HG03565 (cell line): ENCODE measurements around the gene KRT85.

ENCODE experiments used
- ATAC-seq: cut with Tn5 transposase; IDR thresholded peaks from one replicate; pipeline ENCODE4 v1.9.1; 2021; ENCODE audit warnings: mild to moderate bottlenecking, moderate library complexity; ENCODE audit not compliant: unreplicated experiment

Gene KRT85

GRCh38 chr12:52395761-52396434 lies 28.6 kb upstream of the KRT85 start:
- ATAC-seq, result no peak

- no peak for ATAC-seq
Measured at GRCh38 chr12:52394836-52395405, 27.6 kb upstream of the KRT85 start.

DNA sequence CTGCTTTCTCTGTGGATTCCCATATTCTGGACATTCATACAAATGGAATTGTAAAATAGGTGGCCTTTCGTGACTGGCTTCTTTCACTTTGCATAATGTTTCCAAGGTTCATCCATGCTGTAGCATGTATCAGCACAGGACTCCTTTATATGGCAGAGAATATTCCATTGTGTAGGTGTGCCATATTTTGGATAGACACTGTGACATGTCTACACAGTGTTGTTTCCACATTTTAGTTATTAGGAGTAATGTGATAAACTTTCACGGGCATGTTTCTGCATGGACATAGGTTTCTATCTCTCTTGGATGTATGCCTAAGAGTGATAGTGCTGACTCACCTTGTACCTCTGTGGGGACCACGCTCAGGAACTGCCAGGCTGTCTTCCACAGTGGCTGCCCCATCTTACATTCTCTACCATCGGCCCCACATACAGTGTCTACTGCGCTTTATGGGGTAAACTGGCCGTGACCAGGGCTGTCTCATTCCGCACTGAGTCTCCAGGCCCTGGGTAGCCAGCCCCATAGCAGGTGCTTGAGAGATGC lies 25.3 kb upstream of the KRT85 start:
- ATAC-seq, result no peak

DNA sequence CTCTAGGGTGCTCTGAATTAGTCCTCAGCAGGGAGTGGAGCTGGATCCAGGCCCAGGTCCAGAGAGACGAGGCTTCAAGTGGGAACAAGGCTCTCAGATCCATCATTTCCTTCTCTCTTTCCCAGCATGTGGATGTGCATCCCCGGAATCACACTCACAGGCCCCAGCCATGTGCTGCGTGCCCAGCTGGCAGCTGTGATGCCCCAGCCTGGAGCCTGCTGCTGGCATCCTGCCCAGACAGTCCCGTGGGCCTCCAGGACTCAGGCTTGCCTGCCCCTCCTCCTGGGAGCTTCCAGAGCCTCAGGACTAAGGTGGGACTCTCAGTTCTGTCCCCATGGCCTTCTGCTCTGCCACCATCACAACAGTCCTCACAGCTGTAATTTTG lies 24.3 kb upstream of the KRT85 start:
- no peak for ATAC-seq

DNA sequence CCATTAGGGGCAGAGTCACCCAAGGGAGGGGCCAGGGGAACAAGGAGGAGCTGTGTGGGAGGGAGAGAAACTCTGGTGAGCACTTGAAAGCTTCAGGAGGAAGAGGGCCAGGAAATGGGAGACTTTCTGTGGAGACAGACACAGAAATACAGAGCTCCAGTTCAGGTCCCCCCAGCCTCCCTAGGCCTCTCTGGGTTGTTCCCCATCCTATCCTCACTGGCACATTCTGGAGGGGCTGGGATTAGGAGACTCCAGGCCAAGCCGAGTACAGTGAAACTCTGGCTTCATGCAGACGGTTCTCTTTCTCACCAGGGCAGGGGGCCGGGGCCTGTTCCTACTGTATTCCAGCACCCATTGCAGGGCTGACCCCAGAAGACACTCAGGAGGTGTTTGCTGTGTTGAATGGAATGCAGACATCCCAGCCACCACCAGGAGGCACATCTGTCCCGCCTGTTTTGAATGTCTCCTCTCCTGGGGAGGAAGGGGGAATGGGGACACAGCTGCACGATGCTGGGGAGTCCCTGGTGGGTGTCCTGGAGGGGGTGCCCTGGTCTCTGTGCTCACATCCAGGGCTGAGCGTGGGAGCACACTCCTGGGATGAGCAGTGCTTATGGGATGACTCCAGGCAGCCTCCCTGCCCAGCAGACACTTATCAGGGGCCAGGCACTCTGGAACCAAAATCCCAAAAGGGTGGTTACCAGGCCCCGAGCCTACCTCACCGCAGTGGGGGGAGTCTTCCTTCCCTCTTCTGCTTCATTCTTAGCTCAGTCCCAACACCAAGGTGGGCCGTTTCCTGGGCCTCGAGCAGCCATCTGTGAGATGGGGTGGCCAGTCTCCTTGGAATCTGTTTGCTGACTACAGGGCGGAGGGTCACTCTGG lies 23.7 kb upstream of the KRT85 start:
- ATAC-seq, result no peak

DNA sequence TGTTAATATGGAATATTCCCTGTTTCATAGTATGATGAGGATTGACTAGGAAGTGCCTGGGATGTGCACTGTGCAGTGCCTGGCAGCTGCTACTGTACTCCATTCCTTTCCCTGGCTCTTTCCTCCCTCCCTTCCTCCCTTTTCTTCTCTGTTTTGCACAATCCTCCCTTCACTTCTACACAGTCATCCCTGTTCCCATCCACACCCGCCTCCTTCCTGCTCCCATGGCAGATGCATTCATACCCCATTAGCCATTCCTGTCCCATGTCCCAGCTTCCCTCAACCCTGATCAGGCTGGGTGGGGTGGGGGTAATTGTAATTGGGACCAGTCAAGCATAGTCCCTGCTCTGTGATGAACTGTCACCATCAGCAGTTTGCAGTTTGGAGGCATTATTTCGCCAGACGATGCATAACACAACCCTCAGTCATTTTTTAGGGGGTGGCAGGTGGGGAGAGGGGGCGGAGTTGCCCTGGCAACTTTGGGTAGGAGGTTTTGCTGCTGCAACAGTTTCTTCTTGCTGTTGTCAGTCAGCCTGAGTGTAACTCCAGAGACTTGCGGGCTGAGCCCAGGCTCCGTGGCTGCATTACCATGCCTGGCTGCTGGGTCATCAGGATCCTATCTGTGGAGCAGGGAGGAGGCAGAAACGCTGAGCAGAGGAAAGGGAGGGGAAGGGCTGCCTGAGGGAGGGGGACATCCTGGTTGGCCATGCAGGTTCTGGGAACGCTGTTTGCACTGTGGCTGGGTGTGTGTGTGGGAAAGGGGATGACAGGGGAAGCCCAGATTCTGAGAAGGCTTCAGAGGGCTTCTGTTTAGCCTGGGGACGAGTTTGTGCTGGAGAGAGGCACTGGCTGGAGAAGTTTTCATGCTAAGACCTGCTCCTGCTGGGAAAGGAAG lies 22.3 kb upstream of the KRT85 start:
- no peak for ATAC-seq

DNA sequence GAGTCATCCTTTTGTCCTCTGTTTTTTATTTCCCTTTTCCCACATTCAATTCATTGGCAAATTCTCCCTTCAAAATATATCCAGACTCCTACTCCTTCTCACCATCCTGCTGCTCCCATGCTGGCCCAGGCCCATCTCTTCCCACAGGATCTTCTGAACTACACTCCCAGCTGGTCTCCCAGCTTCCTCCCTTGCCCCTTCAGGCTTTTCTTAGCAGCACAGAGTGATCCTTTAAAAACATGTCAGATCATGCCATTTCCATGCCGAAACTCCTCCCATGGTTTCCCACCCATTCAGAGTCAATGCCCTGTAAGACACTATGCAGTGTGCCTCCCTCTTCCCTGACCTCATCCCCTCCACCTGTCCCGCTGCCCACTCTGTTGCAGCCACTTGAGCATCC lies 20.6 kb upstream of the KRT85 start:
- ATAC-seq, result no peak

DNA sequence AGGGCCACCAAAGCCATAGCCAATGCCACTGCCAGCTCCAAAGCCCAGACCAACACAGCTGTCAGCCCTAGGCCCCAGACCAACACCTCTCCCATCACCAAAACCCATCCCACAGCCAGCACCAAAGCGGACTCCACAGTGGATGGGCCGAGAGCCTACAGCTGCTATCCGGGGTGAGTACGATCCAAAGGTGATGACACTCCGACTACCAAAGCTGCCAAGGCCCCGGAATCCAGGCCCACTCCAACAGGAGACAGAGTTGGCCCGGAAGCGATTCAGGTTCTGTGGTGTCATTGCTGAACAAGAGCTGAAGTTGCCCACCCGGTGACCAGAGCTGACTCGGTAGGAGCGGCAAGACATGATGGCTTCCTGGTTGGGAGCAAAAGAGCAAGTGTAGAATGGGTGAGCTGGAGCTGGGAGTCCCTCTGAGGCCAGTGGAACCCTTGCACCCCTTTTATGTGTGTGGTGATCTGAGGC lies 18.0 kb upstream of the KRT85 start, which contains the start of gene KRT84:
TSS of gene KRT84 (minus strand) at position 427 of the 477 bp plus-strand sequence. CDS start at position 360, 67 bp downstream.
- no peak for ATAC-seq

GRCh38 chr12:52383331-52383730 lies 16.1 kb upstream of the KRT85 start:
- ATAC-seq, result no peak

DNA sequence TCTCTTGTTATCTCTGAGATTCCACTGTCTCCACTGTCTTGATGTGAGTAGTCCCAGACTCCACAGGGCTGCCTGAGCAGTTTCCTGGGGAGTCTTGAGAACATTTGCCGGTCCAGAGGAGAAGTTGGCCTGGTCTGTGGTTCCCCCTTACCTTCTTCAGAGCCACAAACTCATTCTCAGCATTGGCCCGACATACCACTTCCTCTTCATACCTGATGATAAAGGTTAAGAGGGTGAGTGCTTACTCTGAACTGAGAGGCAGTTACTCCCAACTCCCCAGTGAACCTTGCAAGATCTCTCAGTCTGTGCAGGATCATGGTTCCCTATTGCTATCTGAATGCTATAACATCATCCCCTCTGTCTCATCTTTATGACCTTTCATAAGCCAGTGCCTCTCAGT lies 15.6 kb upstream of the KRT85 start:
- no peak for ATAC-seq

DNA sequence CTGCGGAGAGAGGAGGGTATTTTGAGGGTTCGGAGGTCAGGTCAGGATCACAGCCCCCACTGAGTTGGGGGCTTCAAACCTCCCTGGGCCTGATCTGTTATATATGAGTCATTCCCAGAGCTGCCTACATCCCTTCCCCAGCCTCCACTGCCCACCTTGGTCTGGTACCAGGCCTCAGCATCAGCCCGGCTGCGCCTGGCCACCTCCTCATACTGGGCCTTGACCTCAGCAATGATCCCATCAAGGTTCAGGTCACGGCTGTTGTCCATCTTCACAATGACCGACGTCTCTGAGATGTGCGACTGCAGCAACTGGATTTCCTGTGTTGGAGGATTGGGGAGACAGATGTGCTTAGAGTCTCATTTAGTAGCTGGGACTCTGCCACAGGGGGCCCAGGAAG lies 13.9 kb upstream of the KRT85 start:
- no peak for ATAC-seq

GRCh38 chr12:52380271-52380694 lies 13.0 kb upstream of the KRT85 start:
- no peak for ATAC-seq

- no peak for ATAC-seq
Measured at GRCh38 chr12:52379536-52379935, 12.3 kb upstream of the KRT85 start.

GRCh38 chr12:52378091-52378490 lies 10.8 kb upstream of the KRT85 start:
- ATAC-seq, result no peak

DNA sequence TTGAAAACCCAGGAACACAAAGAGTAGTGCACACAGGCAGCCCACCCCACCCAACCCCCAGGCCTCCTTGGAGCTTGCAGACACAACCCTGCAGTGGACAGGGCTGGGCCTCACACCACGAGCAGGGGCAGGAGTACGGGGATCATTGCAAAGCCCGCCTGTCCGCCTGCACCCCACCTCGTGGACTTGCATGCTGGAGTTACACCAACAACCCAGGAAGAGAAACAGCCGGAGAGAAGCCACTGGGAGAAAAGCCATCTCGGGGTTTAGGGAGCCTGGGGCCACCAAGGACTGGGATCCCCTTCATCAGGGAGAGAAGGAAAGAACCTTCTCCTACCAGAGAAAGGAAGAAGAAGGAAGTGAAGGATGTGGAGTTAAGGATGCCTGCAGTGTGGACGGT lies 10.0 kb upstream of the KRT85 start:
- no peak for ATAC-seq

DNA sequence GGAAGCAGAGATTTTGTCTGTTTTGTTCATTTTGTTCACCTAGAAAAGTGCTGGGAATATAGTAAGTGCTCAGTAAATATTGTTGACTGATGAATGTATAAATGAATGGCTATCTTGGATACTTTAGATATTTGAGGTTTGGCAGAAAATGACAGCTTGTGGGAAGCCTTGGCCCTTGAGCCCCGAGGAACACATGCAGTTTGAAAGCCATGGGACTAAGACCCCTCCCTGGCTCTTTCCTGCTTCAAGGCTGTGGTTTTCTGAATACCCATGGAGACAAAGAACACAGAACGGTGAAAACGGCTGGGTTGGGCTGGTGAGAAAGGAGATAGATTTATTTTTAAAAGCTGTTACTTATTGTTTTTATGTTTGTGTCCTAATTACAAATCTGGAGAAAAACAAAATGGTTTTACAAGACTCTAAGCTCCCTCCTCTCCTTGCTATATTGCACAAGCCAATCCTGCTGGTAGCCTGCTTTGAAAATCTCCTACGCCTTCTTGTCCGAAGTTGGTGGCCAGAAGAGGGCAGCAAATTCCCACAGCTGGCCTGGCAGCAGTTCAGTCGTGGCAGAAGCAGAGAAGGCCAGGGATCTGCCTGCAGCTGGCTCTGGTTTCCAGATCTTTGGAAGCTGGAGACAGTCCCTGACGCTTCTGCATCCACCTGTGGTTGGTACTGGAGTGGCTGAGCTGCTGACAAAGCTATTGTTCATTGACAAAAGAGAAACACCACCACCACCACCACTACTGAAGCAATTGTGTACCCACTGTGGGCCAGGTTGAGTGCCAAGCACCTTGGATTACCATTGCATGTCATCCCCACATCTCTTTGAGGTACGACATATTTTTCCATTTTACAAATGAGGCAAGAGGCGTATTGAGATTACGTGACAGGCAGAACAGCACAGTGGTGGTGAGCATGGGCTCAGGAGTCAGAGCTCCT lies 5.2 kb upstream of the KRT85 start:
- ATAC-seq, result no peak

DNA sequence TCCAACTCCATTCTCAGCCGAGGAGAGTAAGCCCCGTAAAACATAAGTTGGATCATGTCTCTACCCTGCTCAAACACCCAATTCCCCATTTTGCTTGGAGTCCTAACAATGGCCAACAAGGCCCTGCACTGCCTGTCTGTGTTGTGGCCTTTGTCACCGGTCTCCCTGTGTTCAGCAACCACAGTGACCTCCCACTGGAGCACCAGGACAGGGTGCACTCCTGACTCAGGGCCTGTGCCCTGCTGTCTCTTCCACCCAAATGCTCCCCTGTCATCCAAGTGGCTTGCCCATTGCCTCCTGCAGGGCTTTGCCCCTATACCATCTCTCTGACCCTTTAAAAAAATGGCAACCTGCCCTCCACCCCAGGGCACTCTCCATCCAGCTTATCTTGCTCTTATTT lies 4.4 kb upstream of the KRT85 start:
- ATAC-seq, result no peak

DNA sequence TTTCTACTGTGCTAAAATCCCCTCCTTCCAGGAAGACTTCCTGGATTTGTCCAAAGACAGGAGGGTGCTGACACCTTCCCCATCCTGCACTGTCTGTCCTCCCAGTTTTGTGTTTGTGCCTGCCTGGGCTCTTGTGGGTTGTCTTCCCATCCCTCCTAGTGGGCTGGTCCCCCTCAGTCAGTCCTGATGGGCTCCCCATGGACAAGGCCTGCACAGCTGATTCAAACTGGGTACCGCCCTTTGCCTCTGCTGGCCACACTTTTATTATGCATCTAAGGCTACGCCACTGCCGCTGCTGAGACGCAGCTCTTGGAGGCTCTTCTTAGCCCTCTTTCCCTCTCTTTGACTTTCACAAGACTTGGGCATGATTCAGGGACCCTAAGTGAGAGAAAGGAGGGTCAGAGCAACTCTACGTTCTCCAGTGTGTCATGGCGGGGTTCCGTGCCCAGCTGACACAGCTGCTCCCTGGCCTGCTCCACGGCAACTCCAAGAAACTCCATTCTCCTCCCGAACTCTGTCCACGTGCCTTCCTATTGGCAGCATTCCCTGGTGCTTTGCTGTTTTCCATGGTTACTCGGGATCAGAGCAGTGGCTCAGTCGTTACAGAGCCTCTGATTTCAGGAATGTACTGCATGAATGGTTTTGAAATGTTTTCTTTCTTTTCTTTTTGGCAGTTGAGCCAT lies 3.8 kb upstream of the KRT85 start:
- ATAC-seq, result no peak

- no peak for ATAC-seq
Measured at GRCh38 chr12:52369809-52370208, 2.5 kb upstream of the KRT85 start.
